ENCODE results near the gene CCDC86. TPM values are rescaled to one million over a fixed set of nuclear protein-coding genes. Genes with fewer than 3 reads are reported as not detected.
"Not testable (repeated sequence)": the region's sequence is repeated elsewhere in the genome, so short reads cannot be mapped to it uniquely, and the experiment has no call there.

Gene CCDC86
- total RNA-seq, result 23.9 and 33.9 TPM in 2 replicates

- peak; percentile 89 for DNase-seq (ENCODE audit: low read depth, low spot score)
These were observed at the start of gene CCDC86 for GRCh38 chr11:60841797-60842667. TSS of gene CCDC86 (plus strand) at chr11:60842113. CDS start at chr11:60842125, 12 bp downstream.

GRCh38 chr11:60792521-60792920, 49.4 kb upstream of the CCDC86 start:
- DNase-seq (ENCODE audit: low read depth, low spot score), result no peak

- DNase-seq (ENCODE audit: low read depth, low spot score), result no peak
These were observed 46.6 kb upstream of the CCDC86 start for GRCh38 chr11:60795291-60795690.

- DNase-seq (ENCODE audit: low read depth, low spot score), result no peak
These were observed 43.9 kb upstream of the CCDC86 start for GRCh38 chr11:60797846-60798630.

- no peak for DNase-seq (ENCODE audit: low read depth, low spot score)
These were observed 43.3 kb upstream of the CCDC86 start for GRCh38 chr11:60798631-60799030.

- DNase-seq (ENCODE audit: low read depth, low spot score), result no peak
These were observed 40.7 kb upstream of the CCDC86 start for GRCh38 chr11:60801194-60801593.

- no peak for DNase-seq (ENCODE audit: low read depth, low spot score)
These were observed 38.5 kb upstream of the CCDC86 start for GRCh38 chr11:60803273-60803936.

GRCh38 chr11:60809249-60809648, 32.7 kb upstream of the CCDC86 start:
- DNase-seq (ENCODE audit: low read depth, low spot score), result no peak

GRCh38 chr11:60809691-60810090, 32.2 kb upstream of the CCDC86 start:
- DNase-seq (ENCODE audit: low read depth, low spot score), result no peak

- no peak for DNase-seq (ENCODE audit: low read depth, low spot score)
These were observed 31.8 kb upstream of the CCDC86 start for GRCh38 chr11:60810151-60810550.

- peak; percentile 26 for DNase-seq (ENCODE audit: low read depth, low spot score)
These were observed 31.3 kb upstream of the CCDC86 start for GRCh38 chr11:60810569-60810968.

- no peak for DNase-seq (ENCODE audit: low read depth, low spot score)
These were observed 28.6 kb upstream of the CCDC86 start for GRCh38 chr11:60813324-60813723.

GRCh38 chr11:60814112-60814511, 27.8 kb upstream of the CCDC86 start:
- no peak for DNase-seq (ENCODE audit: low read depth, low spot score)

GRCh38 chr11:60816590-60817157, 25.2 kb upstream of the CCDC86 start:
- DNase-seq (ENCODE audit: low read depth, low spot score), result no peak

- DNase-seq (ENCODE audit: low read depth, low spot score), result no peak
These were observed 23.9 kb upstream of the CCDC86 start for GRCh38 chr11:60818057-60818456.

- DNase-seq (ENCODE audit: low read depth, low spot score), result no peak
These were observed 19.9 kb upstream of the CCDC86 start for GRCh38 chr11:60821827-60822599.

- DNase-seq (ENCODE audit: low read depth, low spot score), result not testable (repeated sequence)
These were observed 18.1 kb upstream of the CCDC86 start for GRCh38 chr11:60823745-60824306.

- DNase-seq (ENCODE audit: low read depth, low spot score), result no peak
These were observed 16.8 kb upstream of the CCDC86 start for GRCh38 chr11:60825118-60825517.

- DNase-seq (ENCODE audit: low read depth, low spot score), result no peak
These were observed 16.1 kb upstream of the CCDC86 start for GRCh38 chr11:60825790-60826189.

GRCh38 chr11:60830478-60831142, 11.3 kb upstream of the CCDC86 start:
- no peak for DNase-seq (ENCODE audit: low read depth, low spot score)

Data from pulmonary artery endothelial cell (primary cell).